LoVo (cell line): Measurements from ENCODE around the gene SLIT3.
"Not testable (repeated sequence)": the region's sequence is repeated elsewhere in the genome, so short reads cannot be mapped to it uniquely, and the experiment has no call there.

Experiments
- DNase-seq: peaks from one replicate; pipeline ENCODE4 v3.0.0-alpha.2; 2016; ENCODE audit warnings: low spot score

The SLIT3 gene

GRCh38 chr5:168770036-168770498, 530.9 kb downstream of the SLIT3 start:
- DNase-seq = no peak

DNA sequence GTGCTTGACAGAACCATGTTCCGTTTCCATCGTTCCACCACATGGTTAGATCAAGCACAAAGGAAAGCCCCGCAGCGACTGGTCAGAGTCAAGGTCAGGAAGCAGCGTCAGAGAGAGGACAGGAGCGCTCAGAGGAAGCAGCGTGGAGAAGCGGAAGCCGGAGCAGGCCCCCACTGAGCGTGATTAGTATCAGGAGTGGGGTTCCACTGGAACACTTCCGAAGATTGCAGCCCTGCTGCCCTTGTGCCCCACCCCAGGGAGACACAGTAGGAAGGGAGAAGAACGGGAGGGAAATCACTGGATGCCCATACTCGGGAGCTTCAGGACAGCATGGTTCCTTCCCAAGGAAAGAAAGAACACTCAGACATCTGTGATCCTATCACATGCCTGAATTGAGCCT, 532.8 kb downstream of the SLIT3 start:
- DNase-seq = no peak

DNA sequence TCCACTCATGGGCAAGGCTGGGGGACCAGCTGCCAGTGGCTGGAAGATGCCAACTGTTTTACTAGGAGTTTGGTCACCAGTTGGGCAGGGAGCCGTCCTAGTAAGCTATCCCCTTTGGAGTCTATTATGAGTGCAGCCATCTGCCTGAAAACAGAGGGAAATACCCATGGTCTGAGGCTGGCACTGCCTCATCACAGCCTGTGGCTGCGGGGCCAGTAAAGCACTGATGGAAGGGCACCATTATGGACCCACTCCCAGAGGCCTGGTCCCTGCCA, 534.6 kb downstream of the SLIT3 start:
- DNase-seq = no peak

DNA sequence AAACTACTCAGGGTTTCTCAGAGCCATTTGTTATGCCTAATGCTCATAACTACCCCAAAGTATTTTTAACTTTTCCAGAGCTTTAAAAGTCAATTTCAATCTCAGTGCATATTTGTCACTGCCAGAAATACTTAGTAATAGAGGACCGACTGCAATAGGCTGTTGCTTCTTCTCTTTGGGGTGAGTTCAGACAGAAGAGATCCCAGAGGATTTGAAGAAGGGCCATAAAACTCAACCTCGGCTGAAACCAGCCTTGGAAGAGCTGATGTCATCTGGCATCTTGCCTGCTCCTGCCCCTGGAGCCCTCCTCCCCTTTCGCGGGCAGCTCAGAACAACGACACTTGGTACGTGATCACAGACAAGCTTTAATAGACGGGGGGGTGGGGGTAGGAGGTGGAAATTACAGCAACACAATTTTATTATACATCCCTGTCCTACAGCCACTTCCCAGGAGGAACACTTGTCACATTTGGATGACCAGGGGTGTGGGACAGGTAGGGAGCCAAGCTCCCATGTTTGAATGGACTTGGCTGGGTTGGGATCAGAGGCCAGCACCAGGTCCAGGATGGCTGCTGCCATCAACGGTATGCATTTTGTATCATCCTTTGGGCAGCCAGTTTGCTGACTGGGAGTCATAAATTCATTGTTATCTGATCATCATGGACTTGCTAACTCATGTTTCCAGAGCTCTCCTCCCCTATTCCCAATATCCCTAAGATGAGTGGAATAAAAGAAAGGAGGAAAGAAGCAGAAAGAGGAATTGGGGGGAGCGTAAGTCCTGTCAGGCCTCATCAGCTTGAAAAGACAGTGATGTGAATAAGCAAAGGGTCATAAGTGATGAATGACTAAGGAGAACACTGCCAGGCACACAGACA, 535.2 kb downstream of the SLIT3 start:
- DNase-seq = no peak

- DNase-seq = no peak
Measured at GRCh38 chr5:168765086-168765550, 535.8 kb downstream of the SLIT3 start.

- DNase-seq = no peak
Measured at GRCh38 chr5:168756453-168757391, 544.2 kb downstream of the SLIT3 start.

GRCh38 chr5:168755548-168756093, 545.3 kb downstream of the SLIT3 start:
- DNase-seq = no peak

- no peak for DNase-seq
Measured at GRCh38 chr5:168753691-168754254, 547.2 kb downstream of the SLIT3 start.

- no peak for DNase-seq
Measured at GRCh38 chr5:168752416-168753190, 548.3 kb downstream of the SLIT3 start.

DNA sequence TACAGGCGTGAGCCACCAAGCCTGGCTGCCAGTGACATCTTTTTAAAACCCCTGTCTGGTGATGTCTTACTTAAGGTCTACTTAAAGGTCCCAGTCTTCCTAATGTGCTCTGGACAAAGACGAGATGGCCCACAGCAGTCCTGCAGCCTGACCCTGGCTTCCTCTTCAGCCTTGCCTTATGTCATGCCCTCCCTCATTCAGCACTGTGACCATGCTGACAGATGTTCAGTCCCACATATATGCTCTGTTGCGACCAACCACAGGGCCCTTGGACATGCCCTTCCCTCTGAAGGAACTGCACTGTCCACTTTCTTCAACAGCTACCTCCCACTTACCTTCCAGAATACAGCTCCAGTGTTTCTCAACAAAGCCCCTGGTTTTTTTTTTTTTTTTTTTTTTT, 548.9 kb downstream of the SLIT3 start:
- DNase-seq = no peak

DNA sequence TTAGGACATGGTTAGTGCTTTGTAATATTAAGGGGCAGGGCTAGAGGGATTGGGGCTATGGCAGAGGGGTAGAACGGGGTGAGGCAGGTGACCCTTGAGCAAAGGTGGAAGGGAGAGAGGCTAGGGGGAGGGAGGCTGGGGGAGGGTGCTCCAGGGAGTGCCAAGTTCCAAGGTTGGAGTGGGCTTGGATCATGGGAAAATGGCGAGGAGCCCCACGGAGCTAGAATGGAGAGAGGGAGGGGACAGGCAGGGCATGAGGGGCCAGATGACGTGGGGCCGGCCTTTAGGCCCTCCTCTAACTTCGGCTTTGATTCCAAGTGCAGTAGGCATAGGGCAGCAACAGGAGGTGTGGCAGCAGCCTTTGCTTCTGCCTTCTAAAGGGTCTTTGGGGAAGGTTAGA, 550.0 kb downstream of the SLIT3 start:
- DNase-seq = no peak

- no peak for DNase-seq
Measured at GRCh38 chr5:168749391-168750100, 551.4 kb downstream of the SLIT3 start.

DNA sequence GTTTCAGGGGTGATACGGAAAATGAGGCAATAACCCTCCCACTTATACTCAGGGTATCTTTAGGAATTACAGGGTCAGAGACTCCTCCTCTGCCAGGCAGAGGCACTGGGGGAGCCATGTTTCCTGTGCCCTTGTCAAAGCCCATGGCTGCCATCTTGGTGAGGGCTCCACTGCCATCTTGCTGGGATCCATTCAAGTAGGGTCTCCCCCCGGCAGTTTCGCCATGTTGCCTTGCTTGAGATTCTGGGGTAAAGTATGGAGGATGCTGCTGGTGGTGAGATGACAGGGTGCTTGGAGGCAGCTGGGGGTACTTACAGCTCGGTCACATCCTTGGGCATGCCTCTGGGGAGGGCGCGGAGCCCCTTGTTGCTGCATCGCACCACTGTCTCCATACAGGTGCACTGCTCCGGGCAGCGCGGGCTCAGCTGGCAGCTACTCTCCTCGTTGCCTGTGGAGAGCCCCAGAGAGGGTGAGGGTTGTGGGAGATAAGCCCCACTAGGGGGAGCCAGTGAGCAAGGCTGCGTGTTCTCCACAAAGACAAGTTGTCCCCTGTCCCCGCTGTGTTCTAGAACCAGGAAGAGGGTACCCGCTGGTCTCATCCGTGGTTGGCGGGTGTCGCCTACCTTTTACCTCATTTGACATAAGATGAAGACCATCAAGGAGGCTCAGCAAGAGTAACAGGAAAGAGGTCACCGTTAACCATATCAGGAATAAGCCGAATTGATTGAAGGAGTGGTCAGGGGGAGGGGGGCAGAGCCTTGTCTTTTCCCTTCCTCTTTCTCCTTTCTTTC, 552.8 kb downstream of the SLIT3 start:
- peak; percentile 8 for DNase-seq

GRCh38 chr5:168746893-168747640, 553.9 kb downstream of the SLIT3 start:
- DNase-seq = no peak

DNA sequence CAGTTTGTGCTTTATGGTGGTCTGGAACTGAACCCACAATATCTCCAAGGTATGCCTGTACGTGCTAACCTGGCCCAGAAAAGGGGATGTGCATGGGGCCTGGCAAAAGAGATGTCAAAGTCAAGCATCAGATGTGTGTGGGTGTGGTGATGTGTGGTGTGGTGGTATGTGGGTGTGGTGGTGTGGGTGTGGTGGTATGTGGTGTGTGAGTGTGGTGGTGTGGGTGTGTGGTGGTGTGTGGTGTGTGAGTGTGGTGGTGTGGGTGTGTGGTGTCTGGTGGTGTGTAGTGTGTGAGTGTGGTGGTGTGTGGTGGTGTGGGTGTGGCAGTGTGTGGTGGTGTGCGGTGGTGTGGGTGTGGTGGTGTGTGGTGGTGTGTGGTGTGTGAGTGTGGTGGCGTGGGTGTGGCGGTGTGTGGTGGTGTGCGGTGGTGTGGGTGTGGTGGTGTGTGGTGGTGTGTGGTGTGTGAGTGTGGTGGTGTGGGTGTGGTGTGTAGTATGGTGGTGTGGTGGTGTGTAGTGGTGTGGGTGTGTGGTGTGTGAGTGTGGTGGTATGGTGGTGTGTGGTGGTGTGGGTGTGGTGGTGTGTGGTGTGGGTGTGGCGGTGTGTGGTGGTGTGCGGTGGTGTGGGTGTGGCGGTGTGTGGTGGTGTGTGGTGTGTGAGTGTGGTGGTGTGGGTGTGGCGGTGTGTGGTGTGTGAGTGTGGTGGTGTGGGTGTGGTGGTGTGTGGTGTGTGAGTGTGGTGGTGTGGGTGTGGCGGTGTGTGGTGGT, 554.6 kb downstream of the SLIT3 start:
- not testable (repeated sequence) for DNase-seq

DNA sequence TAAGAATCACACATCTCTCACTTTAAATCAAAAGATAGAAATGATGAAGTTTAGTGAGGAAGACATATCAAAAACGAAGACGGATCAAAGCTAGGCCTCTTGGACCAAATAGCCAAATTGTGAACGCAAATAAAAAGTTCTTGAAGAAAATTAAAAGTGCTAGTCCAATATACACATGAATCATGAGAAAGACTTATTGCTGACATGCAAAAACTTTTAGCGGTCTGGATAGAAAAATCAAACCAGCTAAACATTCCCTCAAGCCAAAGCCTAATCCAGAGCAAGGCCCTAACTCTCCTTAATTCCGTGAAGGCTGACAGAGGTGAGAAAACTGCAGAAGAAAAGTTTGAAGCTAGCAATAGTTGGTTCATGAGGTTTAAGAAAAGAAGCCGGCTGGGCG, 557.3 kb downstream of the SLIT3 start:
- DNase-seq = no peak

DNA sequence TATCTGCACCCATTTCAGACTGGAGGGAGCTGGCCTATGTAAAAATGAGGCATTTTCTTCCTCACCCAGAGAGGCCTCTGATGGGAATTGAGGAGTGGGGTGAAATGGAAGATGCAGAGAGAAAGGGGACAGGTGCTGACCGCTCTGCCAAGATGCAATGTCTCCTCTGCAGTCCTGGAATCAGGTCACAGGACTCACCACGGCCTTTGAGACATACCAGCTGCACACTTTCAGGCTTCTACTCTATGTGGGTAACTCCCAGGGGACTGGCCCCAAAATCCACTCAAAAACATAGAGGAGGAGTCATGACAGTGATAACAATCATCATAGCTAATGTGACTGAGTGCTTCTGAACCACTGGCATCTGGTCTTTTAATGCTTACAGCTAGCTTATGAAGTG, 558.6 kb downstream of the SLIT3 start:
- DNase-seq = not testable (repeated sequence)

DNA sequence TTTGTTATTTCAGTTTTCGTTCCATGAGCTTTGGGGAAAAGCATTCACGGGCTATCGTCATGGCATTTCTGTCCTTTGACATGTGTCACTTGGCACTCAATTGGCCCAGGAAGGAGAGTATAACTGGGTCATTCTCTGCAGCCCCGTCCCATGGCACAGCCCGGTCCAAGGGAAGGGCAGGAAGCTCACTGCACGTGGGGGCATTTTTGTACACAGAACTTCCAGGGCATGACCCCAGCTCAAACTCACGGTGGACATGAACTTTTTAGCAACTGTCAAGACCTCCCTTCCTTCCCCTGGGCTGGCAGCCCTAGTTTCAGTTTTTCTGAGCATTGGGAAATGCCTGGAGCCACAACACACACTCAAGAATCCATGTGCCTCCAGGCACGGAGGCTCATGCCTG, 560.1 kb downstream of the SLIT3 start:
- DNase-seq = no peak
